Type B pancreatic cell (in vitro differentiated cells): Measurements from ENCODE around the gene DNAH11. TPM values are rescaled to one million over a fixed set of nuclear protein-coding genes. Genes with fewer than 3 reads are reported as not detected.

Experiments
- DNase-seq: peaks from one replicate; pipeline ENCODE4 v3.0.0; 2021; ENCODE audit warnings: mixed read lengths; ENCODE audit not compliant: unreplicated experiment; ENCODE audit errors: extremely low spot score
- H3K27ac Mint-ChIP-seq: 2 replicates; pipeline ENCODE4 v1.8.0; 2021; ENCODE audit warnings: mild to moderate bottlenecking, mixed read lengths
- H3K27me3 Mint-ChIP-seq: 2 replicates; pipeline ENCODE4 v1.8.0; 2021; ENCODE audit warnings: mixed read lengths
- H3K36me3 Mint-ChIP-seq: 2 replicates; pipeline ENCODE4 v1.8.0; 2021; ENCODE audit warnings: mixed read lengths
- H3K4me1 Mint-ChIP-seq: one replicate; pipeline ENCODE4 v1.8.0; 2021; ENCODE audit warnings: mixed read lengths; ENCODE audit not compliant: unreplicated experiment
- H3K4me3 Mint-ChIP-seq: 2 replicates; pipeline ENCODE4 v1.8.0; 2021; ENCODE audit warnings: mild to moderate bottlenecking, mixed read lengths
- H3K9me3 Mint-ChIP-seq: 2 replicates; pipeline ENCODE4 v1.8.0; 2021; ENCODE audit warnings: mixed read lengths
- total RNA-seq: library from RNA; stranded (reverse); gene quantifications from 2 replicates; pipeline ENCODE4 v1.2.1, GENCODE V29; 2021; ENCODE audit warnings: low replicate concordance
- TF ChIP-seq, protein P1 (sequence below): fragments of 200-600 bp; sonication (generic); conservative IDR thresholded peaks from 2 replicates; pipeline ENCODE4 v1.5.0; 2021; ENCODE audit warnings: antibody characterized with exemption, mild to moderate bottlenecking

DNAH11 gene
- total RNA-seq, 1 donor from 2014 or later = 3.2 TPM

DNA sequence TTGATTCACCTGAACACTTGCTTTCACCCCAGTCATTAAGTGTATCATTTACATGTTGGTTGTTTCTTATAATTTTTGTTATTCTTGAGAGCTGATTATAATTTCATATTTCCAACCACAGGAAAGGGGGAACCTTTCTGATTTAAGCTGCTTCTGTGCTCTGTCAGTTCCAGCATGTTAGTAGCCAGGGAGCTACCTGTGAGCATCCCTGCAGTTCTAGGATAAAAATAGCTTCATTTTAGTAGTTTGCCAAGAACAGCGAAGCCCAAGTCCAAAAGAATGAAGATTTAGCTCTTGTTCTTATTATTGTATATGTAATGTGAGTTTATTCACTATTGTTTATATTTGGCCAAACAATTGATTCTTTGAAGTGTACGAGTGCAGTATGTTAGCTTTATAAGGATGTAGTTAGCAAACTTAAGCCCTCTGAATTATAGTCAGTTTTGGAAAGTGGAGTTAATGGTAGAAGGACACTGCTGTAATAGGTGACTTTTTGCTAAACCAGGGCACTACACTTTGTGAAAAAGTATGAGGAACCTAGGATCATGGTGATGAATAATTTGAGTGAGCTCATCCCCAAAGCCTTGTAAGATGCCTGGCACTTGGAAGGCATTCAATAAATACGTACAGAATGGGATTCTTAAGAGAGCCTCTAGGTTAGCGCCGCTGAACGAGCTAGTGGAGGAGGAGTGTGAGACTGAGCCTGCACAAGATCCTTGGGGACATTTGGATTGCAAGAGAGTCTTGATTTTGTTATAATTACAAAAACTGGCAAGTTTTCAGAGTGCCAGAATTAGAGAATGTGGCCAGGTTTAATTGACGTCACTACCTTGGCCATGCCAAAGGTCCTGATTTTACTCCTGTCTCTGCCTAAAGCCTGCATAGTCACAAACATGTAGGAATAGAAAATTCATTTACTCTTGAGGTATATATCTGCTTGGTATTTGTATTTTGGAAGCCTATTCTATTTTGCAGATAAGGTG is 29.8 kb downstream of the DNAH11 start:
- no peaks in the 10 kb centered on the region for H3K9me3 Mint-ChIP-seq
- no peak overlapping the region for H3K27ac Mint-ChIP-seq
- no peaks in the 10 kb centered on the region for H3K36me3 Mint-ChIP-seq
- H3K27me3 Mint-ChIP-seq = peaks cover 12% of the 10 kb centered on the region
- TF ChIP-seq, protein P1, sequence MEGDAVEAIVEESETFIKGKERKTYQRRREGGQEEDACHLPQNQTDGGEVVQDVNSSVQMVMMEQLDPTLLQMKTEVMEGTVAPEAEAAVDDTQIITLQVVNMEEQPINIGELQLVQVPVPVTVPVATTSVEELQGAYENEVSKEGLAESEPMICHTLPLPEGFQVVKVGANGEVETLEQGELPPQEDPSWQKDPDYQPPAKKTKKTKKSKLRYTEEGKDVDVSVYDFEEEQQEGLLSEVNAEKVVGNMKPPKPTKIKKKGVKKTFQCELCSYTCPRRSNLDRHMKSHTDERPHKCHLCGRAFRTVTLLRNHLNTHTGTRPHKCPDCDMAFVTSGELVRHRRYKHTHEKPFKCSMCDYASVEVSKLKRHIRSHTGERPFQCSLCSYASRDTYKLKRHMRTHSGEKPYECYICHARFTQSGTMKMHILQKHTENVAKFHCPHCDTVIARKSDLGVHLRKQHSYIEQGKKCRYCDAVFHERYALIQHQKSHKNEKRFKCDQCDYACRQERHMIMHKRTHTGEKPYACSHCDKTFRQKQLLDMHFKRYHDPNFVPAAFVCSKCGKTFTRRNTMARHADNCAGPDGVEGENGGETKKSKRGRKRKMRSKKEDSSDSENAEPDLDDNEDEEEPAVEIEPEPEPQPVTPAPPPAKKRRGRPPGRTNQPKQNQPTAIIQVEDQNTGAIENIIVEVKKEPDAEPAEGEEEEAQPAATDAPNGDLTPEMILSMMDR = no peak
- DNase-seq = no peak
- no peak overlapping the region for H3K4me3 Mint-ChIP-seq
- no peaks in the 10 kb centered on the region for H3K4me1 Mint-ChIP-seq

DNA sequence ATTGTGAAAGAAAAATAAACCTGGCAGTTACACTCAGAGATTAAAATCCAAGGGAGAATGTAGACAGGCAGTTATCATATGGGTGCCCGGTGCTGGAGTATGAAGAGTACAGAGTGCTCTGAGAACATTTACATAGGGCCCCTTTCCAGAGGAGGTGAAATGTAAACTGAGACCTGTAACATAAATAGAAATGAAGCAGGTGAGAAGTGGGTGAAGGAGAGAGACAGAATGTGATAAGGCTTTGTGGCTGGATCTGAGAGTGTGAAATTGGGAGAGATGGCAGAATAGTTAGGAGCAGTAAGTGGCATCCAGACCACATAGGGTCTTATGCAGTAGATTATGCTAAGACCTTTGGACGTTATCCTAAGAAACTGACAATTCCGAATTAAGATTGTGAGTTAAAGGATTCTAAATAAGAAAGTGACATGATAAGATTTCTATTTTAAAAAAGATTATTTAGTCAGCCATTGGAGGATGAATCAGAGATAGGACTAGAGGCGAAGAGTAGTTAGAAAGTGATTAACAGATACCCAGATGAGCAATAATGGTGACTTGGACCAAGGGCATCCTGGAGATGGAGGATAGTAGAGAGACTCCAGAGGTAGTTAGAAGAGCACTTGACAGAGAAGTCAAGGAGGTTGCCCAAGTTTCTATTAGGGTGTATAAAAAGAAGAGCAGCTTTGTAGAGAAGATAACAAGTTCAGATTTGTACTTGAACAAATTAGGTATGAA is 36.7 kb downstream of the DNAH11 start:
- TF ChIP-seq, protein P1 = no peak
- no peaks in the 10 kb centered on the region for H3K9me3 Mint-ChIP-seq
- H3K36me3 Mint-ChIP-seq = peaks cover 5% of the 10 kb centered on the region
- no peaks in the 10 kb centered on the region for H3K27me3 Mint-ChIP-seq
- no peak for DNase-seq
- no peak overlapping the region for H3K4me3 Mint-ChIP-seq
- H3K4me1 Mint-ChIP-seq = no peaks in the 10 kb centered on the region
- no peak overlapping the region for H3K27ac Mint-ChIP-seq

DNA sequence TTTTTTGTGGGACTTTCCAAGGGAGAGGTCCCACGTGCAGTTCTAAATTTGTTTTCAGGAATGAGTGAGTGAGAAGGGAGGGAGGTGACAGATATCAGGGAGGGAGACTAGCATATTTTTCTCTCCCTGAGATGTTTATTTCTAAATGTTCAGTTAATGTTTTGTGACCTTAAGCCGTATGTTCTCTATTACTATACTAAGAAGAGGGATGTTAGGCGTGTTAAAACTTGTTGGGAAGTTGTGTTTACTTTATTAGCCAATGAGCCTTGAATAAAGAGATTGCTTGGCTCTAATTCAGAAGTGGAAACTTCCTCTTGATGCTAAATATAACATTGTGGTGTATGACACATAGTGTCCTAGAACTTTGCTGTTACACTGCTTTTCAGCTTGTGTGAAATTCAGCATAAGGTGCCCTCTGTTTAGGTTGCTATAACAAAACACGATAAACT is 37.3 kb downstream of the DNAH11 start:
- TF ChIP-seq, protein P1 = no peak
- H3K27ac Mint-ChIP-seq = no peak overlapping the region
- no peaks in the 10 kb centered on the region for H3K9me3 Mint-ChIP-seq
- no peaks in the 10 kb centered on the region for H3K27me3 Mint-ChIP-seq
- no peak overlapping the region for H3K4me3 Mint-ChIP-seq
- H3K36me3 Mint-ChIP-seq = peaks cover 5% of the 10 kb centered on the region
- no peaks in the 10 kb centered on the region for H3K4me1 Mint-ChIP-seq
- DNase-seq = no peak

DNA sequence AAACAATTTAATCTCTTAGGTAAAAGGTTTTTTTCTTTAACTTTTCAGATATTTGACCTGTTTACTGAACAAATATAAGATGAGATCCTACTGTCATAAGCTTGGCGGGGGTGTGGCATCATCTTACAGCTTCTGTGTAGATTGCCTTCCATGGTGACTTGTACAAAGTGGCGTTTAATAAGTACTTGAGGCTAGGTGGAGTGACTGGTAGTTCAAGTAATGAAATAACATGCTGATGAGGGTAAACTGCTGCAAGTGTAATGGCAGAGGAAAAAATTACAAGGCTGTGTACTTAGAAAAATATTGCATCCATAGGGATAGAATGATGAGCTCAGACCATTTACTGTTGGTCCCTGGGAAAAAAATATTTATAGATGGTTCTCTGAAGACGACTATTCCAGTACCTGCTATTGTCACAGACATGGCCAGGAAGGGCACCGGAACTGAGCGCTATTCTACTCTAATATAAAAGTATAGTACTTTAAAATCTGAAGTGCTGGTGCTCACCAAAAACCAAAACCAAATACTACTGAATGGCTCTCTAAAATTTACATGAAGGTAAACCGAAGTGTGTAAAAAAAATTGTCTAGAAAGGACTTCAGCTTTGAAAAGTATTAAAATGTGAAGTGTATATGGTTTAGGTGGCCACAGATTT is 42.4 kb downstream of the DNAH11 start:
- no peak for DNase-seq
- TF ChIP-seq, protein P1 = no peak
- Mint-ChIP-seq H3K9me3 (no peaks in the 10 kb centered on the region), H3K27ac (no peak overlapping the region), H3K4me3 (no peak overlapping the region), H3K27me3 (no peaks in the 10 kb centered on the region), H3K36me3 (peaks cover 5% of the 10 kb centered on the region), H3K4me1 (no peaks in the 10 kb centered on the region)

DNA sequence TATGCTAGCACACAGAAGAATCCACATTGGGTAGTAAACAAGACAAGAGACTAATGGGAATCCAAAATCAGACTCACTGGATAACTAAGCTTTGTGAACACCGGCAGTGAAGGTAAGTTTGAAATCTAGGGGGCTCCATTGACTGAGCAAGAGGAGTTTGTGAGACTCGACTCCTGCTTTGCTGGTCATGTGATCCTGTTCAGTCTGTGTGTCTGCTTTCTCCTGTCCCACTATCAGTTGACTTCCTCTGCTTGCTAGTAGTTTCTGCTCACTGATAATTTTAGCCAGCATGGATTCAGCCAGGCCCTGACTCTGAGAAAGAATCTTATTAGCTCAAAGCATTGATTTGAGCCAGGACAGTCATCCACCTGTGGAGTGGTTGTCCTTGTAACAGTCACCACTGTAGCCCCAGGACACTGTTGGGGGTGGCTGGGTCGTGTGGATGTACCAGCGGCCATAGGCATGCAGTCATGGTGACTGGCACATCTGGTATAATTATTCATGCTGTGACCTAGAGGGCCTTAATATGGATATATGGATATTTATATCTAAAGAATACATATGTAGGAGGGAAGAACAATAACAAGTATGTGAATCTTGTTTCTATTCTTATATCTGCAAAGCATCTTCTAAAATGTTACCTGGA is 44.4 kb downstream of the DNAH11 start:
- Mint-ChIP-seq H3K27me3 (no peaks in the 10 kb centered on the region), H3K36me3 (peaks cover 5% of the 10 kb centered on the region), H3K4me1 (no peaks in the 10 kb centered on the region), H3K4me3 (no peak overlapping the region), H3K9me3 (no peaks in the 10 kb centered on the region), H3K27ac (no peak overlapping the region)
- no peak for DNase-seq
- TF ChIP-seq, protein P1 = no peak
